ENCODE results near the gene IL26. TPM values are rescaled to one million over a fixed set of nuclear protein-coding genes. Genes with fewer than 3 reads are reported as not detected.

IL26 gene
- total RNA-seq, 1 donor from 2014 or later, result 2.5 TPM

DNA sequence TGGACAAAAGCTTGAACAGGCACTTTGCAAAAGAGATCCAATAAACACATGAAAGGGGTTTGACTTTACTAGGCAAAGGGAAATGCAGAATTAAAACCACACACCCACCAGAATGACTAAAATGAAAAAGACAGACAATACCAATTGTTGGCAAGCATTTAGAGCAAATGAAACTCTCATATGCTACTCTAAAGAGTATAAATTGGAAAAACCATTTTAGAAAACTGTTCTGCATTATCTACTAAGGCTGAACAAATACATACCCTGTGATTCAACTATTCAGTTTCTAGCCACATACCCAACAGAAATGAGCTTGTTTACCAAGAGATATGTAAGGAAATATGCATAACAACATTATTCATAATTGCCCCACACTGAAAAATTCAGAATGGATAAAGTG, 36.3 kb upstream of the IL26 start:
- Mint-ChIP-seq H3K27me3 (ENCODE audit: low read depth) (no peaks in the 10 kb centered on the region), H3K4me1 (ENCODE audit: low read depth) (peaks cover 61% of the 10 kb centered on the region), H3K36me3 (ENCODE audit: low read depth) (no peaks in the 10 kb centered on the region), H3K9me3 (ENCODE audit: low read depth) (no peaks in the 10 kb centered on the region), H3K4me3 (ENCODE audit: unreplicated experiment) (no peak overlapping the region), H3K27ac (ENCODE audit: unreplicated experiment) (no peak overlapping the region)
- DNase-seq (ENCODE audit: low spot score), result no peak
- TF ChIP-seq, protein P1, sequence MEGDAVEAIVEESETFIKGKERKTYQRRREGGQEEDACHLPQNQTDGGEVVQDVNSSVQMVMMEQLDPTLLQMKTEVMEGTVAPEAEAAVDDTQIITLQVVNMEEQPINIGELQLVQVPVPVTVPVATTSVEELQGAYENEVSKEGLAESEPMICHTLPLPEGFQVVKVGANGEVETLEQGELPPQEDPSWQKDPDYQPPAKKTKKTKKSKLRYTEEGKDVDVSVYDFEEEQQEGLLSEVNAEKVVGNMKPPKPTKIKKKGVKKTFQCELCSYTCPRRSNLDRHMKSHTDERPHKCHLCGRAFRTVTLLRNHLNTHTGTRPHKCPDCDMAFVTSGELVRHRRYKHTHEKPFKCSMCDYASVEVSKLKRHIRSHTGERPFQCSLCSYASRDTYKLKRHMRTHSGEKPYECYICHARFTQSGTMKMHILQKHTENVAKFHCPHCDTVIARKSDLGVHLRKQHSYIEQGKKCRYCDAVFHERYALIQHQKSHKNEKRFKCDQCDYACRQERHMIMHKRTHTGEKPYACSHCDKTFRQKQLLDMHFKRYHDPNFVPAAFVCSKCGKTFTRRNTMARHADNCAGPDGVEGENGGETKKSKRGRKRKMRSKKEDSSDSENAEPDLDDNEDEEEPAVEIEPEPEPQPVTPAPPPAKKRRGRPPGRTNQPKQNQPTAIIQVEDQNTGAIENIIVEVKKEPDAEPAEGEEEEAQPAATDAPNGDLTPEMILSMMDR (IDR thresholded peaks at IDR 0.05), result no peak

DNA sequence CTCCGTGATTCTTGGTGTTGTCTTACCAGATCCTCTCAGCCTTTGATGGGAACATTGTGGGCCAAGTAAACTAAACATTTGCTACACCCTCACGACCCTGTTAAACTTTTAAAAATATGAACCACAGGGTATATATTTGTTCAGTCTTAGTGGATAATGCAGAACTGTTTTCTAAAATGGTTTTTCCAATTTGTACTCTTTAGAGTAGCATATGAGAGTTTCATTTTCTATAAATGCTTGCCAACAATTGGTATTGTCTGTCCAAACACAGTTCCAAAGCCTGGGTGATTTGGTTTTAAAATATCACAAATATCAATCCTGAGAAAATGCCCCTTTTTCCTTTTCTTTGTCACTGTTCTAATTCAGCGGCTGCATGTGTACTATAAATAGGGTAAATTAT, 34.5 kb upstream of the IL26 start:
- no peaks in the 10 kb centered on the region for H3K27me3 Mint-ChIP-seq (ENCODE audit: low read depth)
- no peaks in the 10 kb centered on the region for H3K36me3 Mint-ChIP-seq (ENCODE audit: low read depth)
- H3K4me1 Mint-ChIP-seq (ENCODE audit: low read depth), result peaks cover 48% of the 10 kb centered on the region
- DNase-seq (ENCODE audit: low spot score), result no peak
- no peaks in the 10 kb centered on the region for H3K9me3 Mint-ChIP-seq (ENCODE audit: low read depth)
- H3K4me3 Mint-ChIP-seq (ENCODE audit: unreplicated experiment), result no peak overlapping the region
- H3K27ac Mint-ChIP-seq (ENCODE audit: unreplicated experiment), result no peak overlapping the region
- TF ChIP-seq, protein P1 (IDR thresholded peaks at IDR 0.05), result no peak

DNA sequence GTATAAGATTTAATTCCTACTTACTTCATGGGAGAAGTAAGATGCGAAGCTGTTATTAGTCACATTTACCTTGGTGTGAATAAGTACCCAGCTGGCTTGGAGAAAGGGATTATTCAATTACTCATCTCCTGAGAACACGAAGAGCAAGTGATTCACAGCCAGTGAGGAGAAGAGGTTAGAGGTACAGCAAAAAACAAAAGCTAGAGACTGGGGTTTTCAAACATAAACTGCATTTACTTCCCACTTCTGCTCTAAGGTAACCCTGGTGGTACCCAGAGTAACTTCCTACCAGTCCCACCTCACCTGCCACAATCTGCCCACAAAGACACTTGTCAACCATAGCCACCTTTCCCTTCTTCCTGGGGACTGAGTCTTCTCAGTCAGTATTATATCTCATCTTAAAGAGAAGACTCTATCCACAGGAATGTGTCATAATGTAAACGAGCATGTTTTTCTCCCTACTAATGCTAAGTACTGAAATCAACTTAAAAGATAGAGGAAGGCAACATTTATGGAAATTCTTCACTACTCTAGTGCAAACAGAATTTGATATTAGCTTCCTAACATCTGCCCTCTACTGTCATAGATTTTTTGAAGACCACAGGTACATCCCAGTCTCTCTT, 33.8 kb upstream of the IL26 start:
- peak overlapping the region; percentile 71 for H3K27ac Mint-ChIP-seq (ENCODE audit: unreplicated experiment)
- peaks cover 41% of the 10 kb centered on the region for H3K4me1 Mint-ChIP-seq (ENCODE audit: low read depth)
- H3K27me3 Mint-ChIP-seq (ENCODE audit: low read depth), result no peaks in the 10 kb centered on the region
- no peak for DNase-seq (ENCODE audit: low spot score)
- no peaks in the 10 kb centered on the region for H3K9me3 Mint-ChIP-seq (ENCODE audit: low read depth)
- H3K36me3 Mint-ChIP-seq (ENCODE audit: low read depth), result no peaks in the 10 kb centered on the region
- TF ChIP-seq, protein P1 (IDR thresholded peaks at IDR 0.05), result no peak
- no peak overlapping the region for H3K4me3 Mint-ChIP-seq (ENCODE audit: unreplicated experiment)

DNA sequence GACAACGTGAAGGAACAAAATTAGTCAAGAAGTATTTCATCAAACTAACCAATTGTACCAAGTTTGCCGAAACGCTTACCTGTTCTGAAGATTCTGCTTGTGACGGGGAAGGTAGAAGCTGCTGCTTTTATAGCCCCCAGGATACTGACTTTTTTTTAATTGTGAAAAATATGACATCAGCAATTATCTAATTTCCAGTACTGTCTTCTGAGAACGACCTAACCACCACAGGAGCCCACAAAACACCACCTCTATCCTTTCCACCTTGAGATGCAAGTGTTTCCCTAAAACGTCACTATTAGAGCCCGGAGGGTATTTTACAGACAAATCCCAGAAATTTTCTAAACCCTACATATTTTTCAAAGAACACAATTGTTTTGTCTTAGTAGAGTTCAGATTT, 27.9 kb upstream of the IL26 start, which contains the start of gene IL22:
TSS of gene IL22 (minus strand) at position 101 of the 400 bp plus-strand sequence. CDS start 156 bp downstream, outside the sequence.
- H3K36me3 Mint-ChIP-seq (ENCODE audit: low read depth), result no peaks in the 10 kb centered on the region
- no peaks in the 10 kb centered on the region for H3K27me3 Mint-ChIP-seq (ENCODE audit: low read depth)
- H3K4me1 Mint-ChIP-seq (ENCODE audit: low read depth), result peaks cover under 1% of the 10 kb centered on the region
- TF ChIP-seq, protein P1 (IDR thresholded peaks at IDR 0.05), result no peak
- no peak within 1 kb of the TSS for H3K27ac Mint-ChIP-seq (ENCODE audit: unreplicated experiment)
- H3K4me3 Mint-ChIP-seq (ENCODE audit: unreplicated experiment), result no peak within 1 kb of the TSS
- no peak for DNase-seq (ENCODE audit: low spot score)
- no peaks in the 10 kb centered on the region for H3K9me3 Mint-ChIP-seq (ENCODE audit: low read depth)

DNA sequence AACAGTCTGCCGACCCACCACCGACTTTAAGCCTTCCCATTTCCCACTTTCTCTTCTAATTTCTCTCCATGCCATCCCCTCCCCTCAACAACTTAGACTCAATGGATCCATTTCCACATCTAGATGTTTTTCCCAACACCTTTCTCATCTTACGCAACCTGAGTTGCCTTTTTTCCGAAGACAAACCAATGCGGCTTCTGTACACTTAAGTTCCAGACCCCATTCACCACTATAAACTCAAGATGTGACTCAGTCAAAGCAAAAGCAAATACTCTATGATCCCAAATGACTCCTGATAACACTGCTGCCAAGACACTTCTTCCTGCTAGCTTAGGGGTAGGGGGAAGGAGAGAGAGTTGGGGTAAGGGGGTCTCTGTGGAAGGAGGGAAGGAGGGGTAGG, 26.5 kb upstream of the IL26 start:
- Mint-ChIP-seq H3K4me1 (ENCODE audit: low read depth) (no peaks in the 10 kb centered on the region), H3K36me3 (ENCODE audit: low read depth) (no peaks in the 10 kb centered on the region), H3K9me3 (ENCODE audit: low read depth) (no peaks in the 10 kb centered on the region), H3K27ac (ENCODE audit: unreplicated experiment) (no peak overlapping the region), H3K27me3 (ENCODE audit: low read depth) (no peaks in the 10 kb centered on the region), H3K4me3 (ENCODE audit: unreplicated experiment) (no peak overlapping the region)
- DNase-seq (ENCODE audit: low spot score), result no peak
- TF ChIP-seq, protein P1 (IDR thresholded peaks at IDR 0.05), result no peak

Data from chondrocyte (in vitro differentiated cells).